Endothelial cell of umbilical vein (primary cell): Measurements from ENCODE around the gene OAS2. TPM values are rescaled to one million over a fixed set of nuclear protein-coding genes. Genes with fewer than 3 reads are reported as not detected.

ENCODE experiments used
- BruUV-seq: library from RNA; stranded (reverse); fragments of 400-500 nt; replicated peaks from 2 replicates; lab custom pipeline; 2021; lab: Mats Ljungman, UMichigan
- CTCF ChIA-PET: fragments of 300-600, 350-600 bp; sonication (Branson Sonifier 250); formaldehyde crosslinking; loops from one replicate; lab custom pipeline; 2021; ENCODE audit warnings: antibody characterized with exemption, inconsistent platforms; lab: Charles Lee
- POLR2A ChIA-PET: fragments of 300-600, 350-600 bp; sonication (Branson Sonifier 250); formaldehyde crosslinking; loops from one replicate; lab custom pipeline; 2021; ENCODE audit warnings: antibody characterized with exemption, inconsistent platforms; lab: Charles Lee
- DNase-seq: peaks from one replicate; pipeline ENCODE4 v3.0.0-alpha.2; 2011; ENCODE audit warnings: low read depth, low spot score
- FAIRE-seq: peaks from 2 replicates; lab custom pipeline; 2011; peaks lifted over from hg19 to GRCh38; lab: Jason Lieb, UNC
- H2AFZ ChIP-seq: 2 replicates; pipeline ENCODE4 v1.6.0; 2012; ENCODE audit warnings: low read depth, low read length, control low read depth, inconsistent platforms
- H3K27ac ChIP-seq: 2 replicates; pipeline ENCODE4 v1.5.1; 2011; ENCODE audit warnings: low read depth, mild to moderate bottlenecking, control low read depth, low read length, moderate library complexity; ENCODE audit not compliant: insufficient read depth
- H3K27me3 ChIP-seq, 2 experiments: 2 replicates each; pipeline versions ENCODE4 v1.6.0 to v1.6.1; 2011; ENCODE audit warnings: low read length in 2 of 2, mixed read lengths in 1 of 2; ENCODE audit not compliant: control insufficient read depth in 2 of 2, insufficient read depth in 2 of 2
- H3K36me3 ChIP-seq, 2 experiments: 2 replicates in 1 of 2; 3 replicates in 1 of 2; pipeline ENCODE4 v1.5.1; 2011; ENCODE audit warnings: low read length in 2 of 2, mild to moderate bottlenecking in 1 of 2, moderate library complexity in 1 of 2; ENCODE audit not compliant: control insufficient read depth in 2 of 2, insufficient read depth in 2 of 2; ENCODE audit errors: extremely low read depth in 1 of 2
- H3K4me1 ChIP-seq: 3 replicates; pipeline ENCODE4 v1.5.1; 2011; ENCODE audit warnings: mild to moderate bottlenecking, low read length; ENCODE audit not compliant: control insufficient read depth, insufficient read depth; ENCODE audit errors: extremely low read depth
- H3K4me2 ChIP-seq: 2 replicates; pipeline ENCODE4 v1.6.1; 2011; ENCODE audit warnings: low read length, control low read depth, mixed read lengths; ENCODE audit not compliant: insufficient read depth
- H3K4me3 ChIP-seq, 3 experiments: fragments of 200-600 bp in 1 of 3; sonication (generic), shearing (Covaris generic) in 1 of 3; replicated peaks in 1 of 3; 2 replicates each; pipeline ENCODE4 v1.5.1; 2011 to 2016; ENCODE audit warnings: control low read depth in 3 of 3, low read length in 3 of 3, mild to moderate bottlenecking in 2 of 3, inconsistent platforms in 1 of 3, low read depth in 1 of 3, moderate library complexity in 1 of 3; ENCODE audit not compliant: insufficient read depth in 1 of 3
- H3K79me2 ChIP-seq: 2 replicates; pipeline ENCODE4 v1.6.0; 2012; ENCODE audit warnings: low read length, inconsistent platforms; ENCODE audit not compliant: control insufficient read depth, insufficient read depth
- H3K9ac ChIP-seq: replicated peaks from 2 replicates; pipeline ENCODE3; 2011; ENCODE audit warnings: low read length, control low read depth; ENCODE audit not compliant: insufficient read depth; ENCODE audit errors: extremely low read depth
- H3K9me1 ChIP-seq: replicated peaks from 3 replicates; pipeline ENCODE4 v1.6.0; 2011; ENCODE audit warnings: mild to moderate bottlenecking, low read length; ENCODE audit not compliant: control insufficient read depth, insufficient read depth; ENCODE audit errors: extremely low read depth
- H3K9me3 ChIP-seq: replicated peaks from 2 replicates; pipeline ENCODE4 v1.5.1; 2012; ENCODE audit warnings: low read length, inconsistent platforms; ENCODE audit not compliant: control insufficient read depth, insufficient read depth
- H4K20me1 ChIP-seq: replicated peaks from 2 replicates; pipeline ENCODE3; 2011; ENCODE audit warnings: mild to moderate bottlenecking, low read length; ENCODE audit not compliant: control insufficient read depth, insufficient read depth; ENCODE audit errors: extremely low read depth
- CTCF ChIP-seq, 2 donors: IDR thresholded peaks; 1 replicate in 1 of 2; 2 replicates in 1 of 2; pipeline ENCODE4 v1.5.1; 2011; ENCODE audit warnings: low read length in 2 of 2, mild to moderate bottlenecking in 2 of 2, moderate library complexity in 2 of 2, control low read depth in 1 of 2, inconsistent platforms in 1 of 2, low read depth in 1 of 2; ENCODE audit not compliant: insufficient read depth in 1 of 2; ENCODE audit errors: extremely low read depth in 1 of 2
- EZH2 ChIP-seq: IDR thresholded peaks from 2 replicates; pipeline ENCODE4 v1.6.1; 2012; ENCODE audit warnings: borderline replicate concordance, low read depth, mild to moderate bottlenecking, moderate library complexity, low read length, inconsistent platforms; ENCODE audit not compliant: severe bottlenecking
- FOS ChIP-seq: IDR thresholded peaks from 2 replicates; pipeline ENCODE4 v1.6.1; 2011; ENCODE audit warnings: mild to moderate bottlenecking, low read length, moderate library complexity, borderline replicate concordance; ENCODE audit not compliant: insufficient read depth
- GATA2 ChIP-seq: IDR thresholded peaks from 2 replicates; pipeline ENCODE4 v1.7.0; 2011; ENCODE audit warnings: low read depth, mild to moderate bottlenecking, moderate library complexity, mixed read lengths, low read length; ENCODE audit not compliant: insufficient read length, insufficient read depth
- MAX ChIP-seq: IDR thresholded peaks from 2 replicates; pipeline ENCODE4 v1.6.1; 2011; ENCODE audit not compliant: insufficient read depth, insufficient read length
- MYC ChIP-seq: IDR thresholded peaks from one replicate; pipeline ENCODE4 v1.6.1; 2011; ENCODE audit warnings: mild to moderate bottlenecking, low read depth, low read length
- POLR2A ChIP-seq: IDR thresholded peaks from 2 replicates; pipeline ENCODE4 v1.6.1; 2012; ENCODE audit warnings: low read depth, mild to moderate bottlenecking, control low read depth, low read length
- POLR2AphosphoS5 ChIP-seq: IDR thresholded peaks from 2 replicates; pipeline ENCODE4 v1.6.1; 2012; ENCODE audit warnings: low read depth, mild to moderate bottlenecking, control low read depth, low read length, moderate library complexity; ENCODE audit not compliant: insufficient read depth
- dilution Hi-C: fragments of 300-500 bp; cut with MboI; formaldehyde crosslinking; loops from one replicate; pipeline ENCODE4 v1.15.0; 2019; ENCODE audit warnings: low sequenced_read_pairs; ENCODE audit not compliant: extremely low pct_ligation_motif_present
- intact Hi-C: fragments of 100-400 bp; cut with micrococcal nuclease; formaldehyde crosslinking; loops from one replicate; pipeline ENCODE4 v1.10.0; 2022
- polyA plus RNA-seq, 4 experiments: library from polyadenylated mRNA; depleted of rRNA in 3 of 4; stranded (reverse) in 3 of 4; unstranded in 1 of 4; fragments of >200 nt; gene quantifications; 2 replicates each; pipeline versions ENCODE4 v1.2.1 to v1.2.3, GENCODE V29; 2011 to 2012; ENCODE audit warnings: missing spikeins in 1 of 4
- total RNA-seq: library from RNA; stranded (reverse); gene quantifications from 2 replicates; pipeline ENCODE4 v1.2.3, GENCODE V29; 2021

OAS2 gene
- total and polyA plus RNA-seq, 2 donors (not counting 3 experiments of a cell fraction or from before 2014, with no cell fraction given): 1.3 to 3.1 TPM

GRCh38 chr12:112946236-112947000 lies 31.9 kb upstream of the OAS2 start:
- ChIA-PET POLR2A (no interaction called here), CTCF (no interaction called here)
- Histone ChIP-seq H2AFZ (no peak overlapping the region), H4K20me1 (no peaks in the 10 kb centered on the region), H3K9me1 (no peaks in the 10 kb centered on the region), H3K9me3 (no peaks in the 10 kb centered on the region), H3K36me3 (no peaks in the 10 kb centered on the region), H3K4me2 (no peak overlapping the region), H3K4me3 (no peak overlapping the region), H3K27me3 (no peaks in the 10 kb centered on the region), H3K27ac (no peak overlapping the region), H3K4me1 (no peaks in the 10 kb centered on the region), H3K9ac (no peak overlapping the region), H3K79me2 (no peaks in the 10 kb centered on the region)
- TF ChIP-seq EZH2 (no peak), MAX (no peak), CTCF (IDR thresholded peaks at IDR 0.05; ENCODE audit: extremely low read depth in 1 of 2, insufficient read depth in 1 of 2, low read depth in 1 of 2, low read length in 2 of 2) (no peak), GATA2 (no peak), FOS (no peak), POLR2A (no peak), POLR2AphosphoS5 (no peak), MYC (no peak)
- intact Hi-C loops: no loop called here
- FAIRE-seq (no peak), DNase-seq (no peak)
- no TSS peak for BruUV-seq
- dilution Hi-C loops: no loop called here
